Natural killer cell (primary cell): ENCODE data around the gene DCAF11. TPM values are rescaled to one million over a fixed set of nuclear protein-coding genes. Genes with fewer than 3 reads are reported as not detected.
A peak's percentile ranks its signal among the peaks of the same experiment; 100 is the strongest.

Experiments used
- ATAC-seq, 3 donors: fragments of 150-1000 bp in 2 of 3; fragments of 200-7000 bp in 1 of 3; cut with Tn5 transposase; 1 replicate in 1 of 3; 2 replicates in 2 of 3; pipeline ENCODE4 v1.10.0; 2021; ENCODE audit warnings: mild to moderate bottlenecking in 2 of 3, moderate library complexity in 2 of 3
- DNase-seq, 2 donors: peaks; one replicate each; pipeline versions ENCODE4 v3.0.0 to v3.0.0-alpha.2; 2013 to 2021; ENCODE audit warnings: mixed read lengths in 1 of 2
- H3K27ac ChIP-seq: one replicate; pipeline ENCODE4 v1.5.1; 2013; ENCODE audit warnings: mild to moderate bottlenecking, low read length
- H3K27me3 ChIP-seq: one replicate; pipeline ENCODE4 v1.6.1; 2013; ENCODE audit warnings: low read length; ENCODE audit not compliant: control insufficient read depth, insufficient read depth
- H3K36me3 ChIP-seq: one replicate; pipeline ENCODE4 v1.6.1; 2013; ENCODE audit warnings: low read length; ENCODE audit not compliant: control insufficient read depth, insufficient read depth
- H3K4me1 ChIP-seq: one replicate; pipeline ENCODE4 v1.6.1; 2013; ENCODE audit warnings: low read length; ENCODE audit not compliant: control insufficient read depth, insufficient read depth
- H3K4me3 ChIP-seq: one replicate; pipeline ENCODE4 v1.5.1; 2013; ENCODE audit warnings: low read length
- H3K9me3 ChIP-seq: one replicate; pipeline ENCODE4 v1.6.1; 2013; ENCODE audit warnings: low read length; ENCODE audit not compliant: control insufficient read depth, insufficient read depth
- H3K27ac Mint-ChIP-seq, 2 donors: one replicate each; pipeline ENCODE4 v1.8.0; 2022; ENCODE audit warnings: mild to moderate bottlenecking in 2 of 2, mixed read lengths in 2 of 2, moderate library complexity in 1 of 2
- H3K27me3 Mint-ChIP-seq, 2 donors: one replicate each; pipeline ENCODE4 v1.8.0; 2022; ENCODE audit warnings: low read depth in 2 of 2, mixed read lengths in 2 of 2
- H3K36me3 Mint-ChIP-seq: one replicate; pipeline ENCODE4 v1.8.0; 2022; ENCODE audit warnings: mixed read lengths
- H3K4me1 Mint-ChIP-seq, 2 donors: one replicate each; pipeline ENCODE4 v1.8.0; 2022; ENCODE audit warnings: mixed read lengths in 2 of 2
- H3K4me3 Mint-ChIP-seq: one replicate; pipeline ENCODE4 v1.8.0; 2022; ENCODE audit warnings: mild to moderate bottlenecking, moderate library complexity, mixed read lengths
- H3K9me3 Mint-ChIP-seq, 2 donors: one replicate each; pipeline ENCODE4 v1.8.0; 2022; ENCODE audit warnings: mixed read lengths in 2 of 2
- WGBS: methylation state at CpG from one replicate; pipeline ENCODE4 v1.1.7; 2013; ENCODE audit warnings: missing lambda C conversion rate; ENCODE audit not compliant: insufficient coverage; 5-methylcytosine and 5-hydroxymethylcytosine counted together
- intact Hi-C: fragments of 100-400 bp; cut with micrococcal nuclease; formaldehyde crosslinking; loops from one replicate; pipeline ENCODE4 v1.14.2; 2022
- total RNA-seq, 4 donors: library from RNA; stranded (reverse); fragments of 120-200 nt in 1 of 4; gene quantifications; one replicate each; pipeline versions ENCODE4 v1.2.3 to v1.2.4, GENCODE V29; 2013 to 2022
- TF ChIP-seq, protein P1 (sequence below): fragments of 200-600 bp; IDR thresholded peaks from one replicate; pipeline ENCODE4 v1.8.0; 2022; ENCODE audit warnings: antibody characterized with exemption

DCAF11 gene
- total RNA-seq, 3 donors from 2014 or later (not counting 1 experiment from before 2014, with no cell fraction given): 77.5 to 99.3 (median 96.3) TPM

DNA sequence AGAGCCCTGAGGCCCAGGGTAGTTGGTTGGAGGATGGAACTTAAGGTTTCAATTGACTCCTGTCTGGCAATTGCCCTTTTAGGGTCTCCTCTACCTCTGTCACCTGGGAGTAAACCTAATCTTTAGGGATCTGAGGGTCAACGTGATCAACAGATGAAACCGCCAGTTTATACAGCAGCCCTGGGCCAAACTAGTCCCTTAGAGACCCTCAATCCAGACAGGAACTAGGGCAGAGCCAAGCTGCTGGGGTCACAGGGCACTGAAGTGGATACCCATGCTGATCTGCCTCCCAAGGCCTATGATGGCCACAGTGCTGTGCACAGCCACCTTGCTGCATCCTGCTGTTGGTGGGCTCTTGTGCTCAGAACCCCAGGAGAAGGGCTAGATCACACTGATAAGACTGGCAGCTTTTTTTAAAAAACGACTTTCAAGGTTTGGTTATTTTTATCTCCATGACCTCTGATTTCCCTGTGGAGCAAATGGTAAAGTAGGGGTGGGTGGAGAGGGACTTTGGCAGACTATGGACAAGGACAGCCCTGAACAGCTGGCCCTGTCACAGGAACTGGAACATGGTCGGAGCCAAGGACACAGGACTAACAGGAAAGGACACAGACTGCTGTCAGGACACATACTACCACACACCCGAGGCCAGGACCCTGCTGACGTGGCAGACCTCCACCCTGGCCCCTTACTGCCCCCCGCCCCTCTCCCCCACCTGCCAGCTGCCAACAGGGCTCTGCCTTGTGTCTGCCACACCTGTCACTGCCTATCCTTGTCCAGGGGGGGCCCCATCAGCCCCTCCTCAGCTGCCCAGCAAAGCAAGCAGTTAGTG, 16.4 kb downstream of the DCAF11 start:
- Histone ChIP-seq H3K36me3 (no peaks in the 10 kb centered on the region), H3K9me3 (no peaks in the 10 kb centered on the region), H3K4me3 (no peak overlapping the region), H3K27ac (no peak overlapping the region), H3K4me1 (peaks cover 13% of the 10 kb centered on the region), H3K27me3 (no peaks in the 10 kb centered on the region)
- Mint-ChIP-seq H3K27ac (no peak overlapping the region), H3K9me3 (no peaks in the 10 kb centered on the region), H3K4me3 (no peak overlapping the region), H3K27me3 (no peaks in the 10 kb centered on the region), H3K36me3 (no peaks in the 10 kb centered on the region), H3K4me1 (peaks cover 8 to 9% of the 10 kb centered on the region in 2 donors)
- DNase-seq (no peak), ATAC-seq (no peak)
- intact Hi-C loops: loop anchor here (10.0 kb wide), 1 partner anchor 1206 kb away; the partner anchor contains the start of gene PRMT5
- TF ChIP-seq, protein P1, sequence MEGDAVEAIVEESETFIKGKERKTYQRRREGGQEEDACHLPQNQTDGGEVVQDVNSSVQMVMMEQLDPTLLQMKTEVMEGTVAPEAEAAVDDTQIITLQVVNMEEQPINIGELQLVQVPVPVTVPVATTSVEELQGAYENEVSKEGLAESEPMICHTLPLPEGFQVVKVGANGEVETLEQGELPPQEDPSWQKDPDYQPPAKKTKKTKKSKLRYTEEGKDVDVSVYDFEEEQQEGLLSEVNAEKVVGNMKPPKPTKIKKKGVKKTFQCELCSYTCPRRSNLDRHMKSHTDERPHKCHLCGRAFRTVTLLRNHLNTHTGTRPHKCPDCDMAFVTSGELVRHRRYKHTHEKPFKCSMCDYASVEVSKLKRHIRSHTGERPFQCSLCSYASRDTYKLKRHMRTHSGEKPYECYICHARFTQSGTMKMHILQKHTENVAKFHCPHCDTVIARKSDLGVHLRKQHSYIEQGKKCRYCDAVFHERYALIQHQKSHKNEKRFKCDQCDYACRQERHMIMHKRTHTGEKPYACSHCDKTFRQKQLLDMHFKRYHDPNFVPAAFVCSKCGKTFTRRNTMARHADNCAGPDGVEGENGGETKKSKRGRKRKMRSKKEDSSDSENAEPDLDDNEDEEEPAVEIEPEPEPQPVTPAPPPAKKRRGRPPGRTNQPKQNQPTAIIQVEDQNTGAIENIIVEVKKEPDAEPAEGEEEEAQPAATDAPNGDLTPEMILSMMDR: no peak
- 75% methylated on average over 7 of the region's 7 CpGs for WGBS

- intact Hi-C loops: loop anchor here (10.0 kb wide), 1 partner anchor 1207 kb away; the partner anchor contains the start of gene PRMT5
- Histone ChIP-seq H3K27me3 (no peaks in the 10 kb centered on the region), H3K27ac (no peak overlapping the region), H3K9me3 (no peaks in the 10 kb centered on the region), H3K4me3 (no peak overlapping the region), H3K36me3 (no peaks in the 10 kb centered on the region), H3K4me1 (peaks cover 16% of the 10 kb centered on the region)
- Mint-ChIP-seq H3K27ac (no peak overlapping the region), H3K36me3 (no peaks in the 10 kb centered on the region), H3K9me3 (no peaks in the 10 kb centered on the region), H3K4me1 (peaks cover 9 to 11% of the 10 kb centered on the region in 2 donors), H3K4me3 (no peak overlapping the region), H3K27me3 (no peaks in the 10 kb centered on the region)
- TF ChIP-seq, protein P1: no peak
- WGBS: 95% methylated on average over 15 of the region's 15 CpGs
- DNase-seq (no peak), ATAC-seq (no peak)
Observed at GRCh38 chr14:24131549-24131966, 17.0 kb downstream of the DCAF11 start.

DNA sequence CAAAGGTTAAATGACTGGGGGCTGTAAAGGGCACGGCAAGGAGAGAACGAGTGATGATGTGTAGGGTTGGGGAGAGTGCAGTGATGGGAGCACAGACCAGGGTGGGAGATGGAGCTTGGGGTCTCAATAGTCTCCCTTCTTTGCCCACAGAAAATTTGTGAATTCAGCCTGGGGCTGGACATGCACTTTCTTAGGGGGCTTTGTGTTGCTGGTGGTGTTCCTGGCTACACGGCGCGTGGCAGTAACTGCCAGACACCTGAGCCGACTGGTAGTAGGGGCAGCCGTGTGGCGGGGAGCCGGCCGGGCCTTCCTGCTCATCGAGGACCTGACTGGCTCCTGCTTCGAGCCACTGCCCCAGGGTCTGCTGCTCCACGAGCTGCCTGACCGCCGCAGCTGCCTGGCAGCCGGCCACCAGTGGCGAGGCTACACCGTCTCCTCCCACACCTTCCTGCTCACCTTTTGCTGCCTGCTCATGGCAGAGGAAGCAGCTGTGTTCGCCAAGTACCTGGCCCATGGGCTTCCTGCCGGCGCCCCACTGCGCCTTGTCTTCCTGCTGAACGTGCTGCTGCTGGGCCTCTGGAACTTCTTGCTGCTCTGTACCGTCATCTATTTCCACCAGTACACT, 17.6 kb downstream of the DCAF11 start:
- Mint-ChIP-seq H3K27me3 (no peaks in the 10 kb centered on the region), H3K27ac (peak overlapping the region in 1 of 2 donors; percentile 20), H3K36me3 (no peaks in the 10 kb centered on the region), H3K4me3 (no peak overlapping the region), H3K9me3 (no peaks in the 10 kb centered on the region), H3K4me1 (peaks cover 16 to 17% of the 10 kb centered on the region in 2 donors)
- intact Hi-C loops: loop anchor here (10.0 kb wide), 1 partner anchor 1207 kb away; the partner anchor contains the start of gene PRMT5
- DNase-seq: peak in 1 of 2 donors; percentile 62
- Histone ChIP-seq H3K27me3 (no peaks in the 10 kb centered on the region), H3K4me1 (peaks cover 22% of the 10 kb centered on the region), H3K36me3 (peaks cover 3% of the 10 kb centered on the region), H3K9me3 (no peaks in the 10 kb centered on the region), H3K27ac (no peak overlapping the region), H3K4me3 (no peak overlapping the region)
- whole genome bisulfite sequencing: 39% methylated on average over 24 of the region's 24 CpGs
- TF ChIP-seq, protein P1: no peak
- ATAC-seq: no peak
